Globus pallidus (tissue), 1 donor: ENCODE data around the gene EBNA1BP2.
"Not testable (repeated sequence)": the region's sequence is repeated elsewhere in the genome, so short reads cannot be mapped to it uniquely, and the experiment has no call there.

Experiments
- DNase-seq: peaks from one replicate; pipeline ENCODE4 v3.0.0-alpha.2; 2015; ENCODE audit warnings: low spot score

Gene EBNA1BP2

GRCh38 chr1:43171876-43172526 lies at the start of gene EBNA1BP2, which contains the start of gene CFAP57:
Gene EBNA1BP2, minus strand, starts transcription at chr1:43172290. Its CDS starts 172 bp downstream, at chr1:43172118.
Gene CFAP57, plus strand, starts transcription at chr1:43172330. Its CDS starts 424 bp downstream, at chr1:43172754.
- DNase-seq = peak; percentile 93

- no peak for DNase-seq
Measured at GRCh38 chr1:43221797-43222196, 49.7 kb upstream of the EBNA1BP2 start.

GRCh38 chr1:43220905-43221778 lies 49.1 kb upstream of the EBNA1BP2 start:
- DNase-seq = no peak

- DNase-seq = no peak
Measured at GRCh38 chr1:43217747-43218146, 45.7 kb upstream of the EBNA1BP2 start.

GRCh38 chr1:43214501-43215444 lies 42.7 kb upstream of the EBNA1BP2 start:
- DNase-seq = no peak

- DNase-seq = not testable (repeated sequence)
Measured at GRCh38 chr1:43208277-43208676, 36.2 kb upstream of the EBNA1BP2 start.

GRCh38 chr1:43207229-43207853 lies 35.3 kb upstream of the EBNA1BP2 start:
- DNase-seq = no peak

- DNase-seq = no peak
Measured at GRCh38 chr1:43206600-43207228, 34.6 kb upstream of the EBNA1BP2 start.

- no peak for DNase-seq
Measured at GRCh38 chr1:43205671-43206070, 33.6 kb upstream of the EBNA1BP2 start.

- no peak for DNase-seq
Measured at GRCh38 chr1:43204394-43204793, 32.3 kb upstream of the EBNA1BP2 start.

- DNase-seq = no peak
Measured at GRCh38 chr1:43203859-43204258, 31.8 kb upstream of the EBNA1BP2 start.

GRCh38 chr1:43199093-43199726 lies 27.1 kb upstream of the EBNA1BP2 start:
- DNase-seq = no peak

- DNase-seq = no peak
Measured at GRCh38 chr1:43197343-43198127, 25.4 kb upstream of the EBNA1BP2 start.

- no peak for DNase-seq
Measured at GRCh38 chr1:43194509-43194908, 22.4 kb upstream of the EBNA1BP2 start.

GRCh38 chr1:43188106-43188505 lies 16.0 kb upstream of the EBNA1BP2 start:
- no peak for DNase-seq

- DNase-seq = no peak
Measured at GRCh38 chr1:43184995-43185394, 12.9 kb upstream of the EBNA1BP2 start.

- no peak for DNase-seq
Measured at GRCh38 chr1:43184388-43184787, 12.3 kb upstream of the EBNA1BP2 start.

- DNase-seq = no peak
Measured at GRCh38 chr1:43177691-43178090, 5.6 kb upstream of the EBNA1BP2 start.

- DNase-seq = no peak
Measured at GRCh38 chr1:43174873-43175272, 2.8 kb upstream of the EBNA1BP2 start.

GRCh38 chr1:43172527-43172972 lies 460 bp upstream of the EBNA1BP2 start:
- peak; percentile 90 for DNase-seq
